OCI-LY7 (cell line): ENCODE data around the gene HACD2. TPM values are rescaled to one million over a fixed set of nuclear protein-coding genes. Genes with fewer than 3 reads are reported as not detected.

Experiments
- total RNA-seq, 2 experiments: library from RNA; depleted of rRNA in 1 of 2; stranded (reverse); fragments of >200 nt in 1 of 2; shearing (Covaris generic) in 1 of 2; gene quantifications; 2 replicates each; pipeline ENCODE4 v1.2.3, GENCODE V29; 2014 to 2022

The HACD2 gene
- total RNA-seq, 2 experiments from 2014 or later = 10.2 to 22.5 TPM

Other genes starting within 250 kb of the HACD2 start
- 0.03 TPM in 1 of 2 replicates, not detected in the other for gene ADCY5, start 136.0 kb downstream of the HACD2 start, total RNA-seq (2014; rRNA removed; shearing (Covaris generic))
- gene ADCY5, start 136.0 kb downstream of the HACD2 start, total RNA-seq (2022) = 0.63 TPM in 1 of 2 replicates, not detected in the other